SK-N-SH (cell line): ENCODE measurements around the gene DCAF12L1. TPM values are rescaled to one million over a fixed set of nuclear protein-coding genes. Genes with fewer than 3 reads are reported as not detected.

Source experiments
- CTCF ChIA-PET: fragments of 300-600, 350-600 bp; formaldehyde crosslinking; extraction: SDS; loops from one replicate; lab custom pipeline; 2021; lab: Yijun Ruan, JAX
- POLR2A ChIA-PET: fragments of 350-600 bp; sonication (Branson Sonifier 250); formaldehyde crosslinking; extraction: SDS; loops from one replicate; lab custom pipeline; 2020; ENCODE audit warnings: antibody characterized with exemption, inconsistent platforms; lab: Yijun Ruan, JAX
- DNase-seq: peaks from one replicate; pipeline ENCODE4 v3.0.0; 2012
- H2AFZ ChIP-seq: fragments of 200-600 bp; sonication (generic); 2 replicates; pipeline ENCODE4 v1.8.1; 2016; ENCODE audit warnings: antibody characterized with exemption, mild to moderate bottlenecking, low read depth
- H3F3A ChIP-seq: fragments of 200-600 bp; sonication (generic); replicated peaks from 2 replicates; pipeline ENCODE3; 2016; ENCODE audit warnings: antibody characterized with exemption, mild to moderate bottlenecking; ENCODE audit not compliant: insufficient read depth
- H3K27ac ChIP-seq, 2 experiments: fragments of 200-500 bp in 1 of 2; fragments of 200-600 bp in 1 of 2; sonication (Bioruptor generic) in 1 of 2; sonication (generic), shearing (Covaris generic) in 1 of 2; 2 replicates each; pipeline versions ENCODE4 v1.5.1 to v1.6.1; 2014 to 2016; ENCODE audit warnings: low read depth in 2 of 2, inconsistent platforms in 1 of 2, low read length in 1 of 2, mild to moderate bottlenecking in 1 of 2, mixed read lengths in 1 of 2
- H3K27me3 ChIP-seq: fragments of 200-600 bp; sonication (generic), shearing (Covaris generic); 2 replicates; pipeline ENCODE4 v1.6.1; 2016; ENCODE audit warnings: mixed run types; ENCODE audit not compliant: insufficient read depth
- H3K36me3 ChIP-seq, 2 experiments: fragments of 200-500 bp in 1 of 2; fragments of 200-600 bp in 1 of 2; sonication (Bioruptor generic) in 1 of 2; sonication (generic) in 1 of 2; replicated peaks in 1 of 2; 2 replicates each; pipeline versions ENCODE3 to v1.5.1; 2014 to 2016; ENCODE audit warnings: low read length in 1 of 2, mild to moderate bottlenecking in 1 of 2; ENCODE audit not compliant: insufficient read depth in 2 of 2, control insufficient read depth in 1 of 2
- H3K4me1 ChIP-seq, 2 experiments: fragments of 200-500 bp in 1 of 2; fragments of 200-600 bp in 1 of 2; sonication (Bioruptor generic) in 1 of 2; sonication (generic), shearing (Covaris generic) in 1 of 2; 2 replicates each; pipeline versions ENCODE4 v1.5.1 to v1.6.1; 2014 to 2016; ENCODE audit warnings: low read depth in 1 of 2, low read length in 1 of 2, mixed run types in 1 of 2; ENCODE audit not compliant: insufficient read depth in 2 of 2, control insufficient read depth in 1 of 2
- H3K4me2 ChIP-seq: fragments of 200-600 bp; sonication (generic), shearing (Covaris generic); 2 replicates; pipeline ENCODE4 v1.6.1; 2017; ENCODE audit warnings: mixed run types
- H3K4me3 ChIP-seq, 2 experiments: fragments of 200-500 bp in 1 of 2; fragments of 200-600 bp in 1 of 2; sonication (Bioruptor generic) in 1 of 2; sonication (generic), shearing (Covaris generic) in 1 of 2; 2 replicates each; pipeline versions ENCODE4 v1.5.1 to v1.8.1; 2014 to 2016; ENCODE audit warnings: low read depth in 2 of 2, inconsistent platforms in 1 of 2, low read length in 1 of 2, mild to moderate bottlenecking in 1 of 2, mixed read lengths in 1 of 2, moderate library complexity in 1 of 2
- H3K79me2 ChIP-seq: fragments of 200-600 bp; sonication (generic); 2 replicates; pipeline ENCODE4 v1.8.1; 2017; ENCODE audit warnings: mild to moderate bottlenecking; ENCODE audit not compliant: insufficient read depth
- H3K9ac ChIP-seq: fragments of 200-600 bp; sonication (generic); 2 replicates; pipeline ENCODE4 v1.6.1; 2017; ENCODE audit warnings: mixed run types
- H3K9me2 ChIP-seq: fragments of 200-600 bp; sonication (generic); 2 replicates; pipeline ENCODE4 v1.6.1; 2017; ENCODE audit warnings: mixed run types
- H3K9me3 ChIP-seq: fragments of 200-600 bp; sonication (generic); 2 replicates; pipeline ENCODE4 v1.6.1; 2017; ENCODE audit warnings: mixed run types, mild to moderate bottlenecking, moderate library complexity
- H4K20me1 ChIP-seq: fragments of 200-600 bp; sonication (generic); 2 replicates; pipeline ENCODE4 v1.6.1; 2017; ENCODE audit warnings: mild to moderate bottlenecking, mixed run types; ENCODE audit not compliant: insufficient read depth
- CHD2 ChIP-seq: fragments of 150-350 bp; IDR thresholded peaks from 2 replicates; pipeline ENCODE4 v1.6.1; 2018; ENCODE audit warnings: low read length; ENCODE audit not compliant: partially characterized antibody
- EP300 ChIP-seq, 2 experiments: IDR thresholded peaks; 2 replicates each; pipeline versions ENCODE4 v1.4.0 to v1.6.1; 2012; ENCODE audit warnings: borderline replicate concordance in 1 of 2, low read depth in 1 of 2, low read length in 1 of 2
- EZH2phosphoT487 ChIP-seq: fragments of 200-600 bp; sonication (generic); IDR thresholded peaks from 2 replicates; pipeline ENCODE4 v1.6.1; 2017; ENCODE audit warnings: low read depth, mixed run types, mild to moderate bottlenecking, antibody characterized with exemption, moderate library complexity, borderline replicate concordance
- FOSL2 ChIP-seq: IDR thresholded peaks from 2 replicates; pipeline ENCODE4 v1.4.0; 2012; ENCODE audit warnings: low read depth, mild to moderate bottlenecking, moderate library complexity, borderline replicate concordance
- FOXJ3 ChIP-seq: sonication (generic); formaldehyde crosslinking; IDR thresholded peaks from 2 replicates; pipeline ENCODE4 v1.5.1; 2020; ENCODE audit warnings: mild to moderate bottlenecking, missing genetic modification reagents
- GABPA ChIP-seq: IDR thresholded peaks from 2 replicates; pipeline ENCODE4 v1.4.0; 2012; ENCODE audit warnings: low read depth, mild to moderate bottlenecking
- GATA2 ChIP-seq: sonication (generic); formaldehyde crosslinking; IDR thresholded peaks from 2 replicates; pipeline ENCODE4 v1.5.0; 2020; ENCODE audit warnings: mild to moderate bottlenecking, missing genetic modification reagents
- JUND ChIP-seq: IDR thresholded peaks from 2 replicates; pipeline ENCODE4 v1.4.0; 2012
- MEF2A ChIP-seq: IDR thresholded peaks from 2 replicates; pipeline ENCODE4 v1.4.0; 2012; ENCODE audit warnings: low read depth, borderline replicate concordance
- MXI1 ChIP-seq: IDR thresholded peaks from 2 replicates; pipeline ENCODE4 v1.6.1; 2012; ENCODE audit warnings: mild to moderate bottlenecking, low read depth, low read length, improper control_type of control experiment
- POLR2AphosphoS5 ChIP-seq: IDR thresholded peaks from 2 replicates; pipeline ENCODE4 v1.6.1; 2012; ENCODE audit warnings: low read depth, low read length
- RCOR1 ChIP-seq: fragments of 150-350 bp; IDR thresholded peaks from 2 replicates; pipeline ENCODE4 v1.6.1; 2017; ENCODE audit warnings: antibody characterized with exemption, low read length
- RXRA ChIP-seq: IDR thresholded peaks from 2 replicates; pipeline ENCODE4 v1.4.0; 2012; ENCODE audit warnings: low read depth, mild to moderate bottlenecking, borderline replicate concordance
- SMC3 ChIP-seq: IDR thresholded peaks from 2 replicates; pipeline ENCODE4 v1.6.1; 2012; ENCODE audit warnings: low read depth, low read length, improper control_type of control experiment
- TAF1 ChIP-seq: IDR thresholded peaks from 2 replicates; pipeline ENCODE4 v1.6.1; 2012; ENCODE audit warnings: low read depth, mild to moderate bottlenecking, low read length, moderate library complexity, borderline replicate concordance
- TEAD4 ChIP-seq: IDR thresholded peaks from 2 replicates; pipeline ENCODE4 v1.4.0; 2012; ENCODE audit warnings: mild to moderate bottlenecking, borderline replicate concordance; ENCODE audit not compliant: insufficient read depth
- USF2 ChIP-seq: fragments of 150-350 bp; IDR thresholded peaks from 2 replicates; pipeline ENCODE4 v1.6.1; 2017; ENCODE audit warnings: antibody characterized with exemption, low read length, low read depth, borderline replicate concordance
- YY1 ChIP-seq: IDR thresholded peaks from 2 replicates; pipeline ENCODE4 v1.4.0; 2012; ENCODE audit warnings: low read depth, mild to moderate bottlenecking
- WGBS: methylation state at CpG from one replicate; pipeline ENCODE4 v1.1.6; 2017; ENCODE audit warnings: low lambda C conversion rate; 5-methylcytosine and 5-hydroxymethylcytosine counted together
- polyA plus RNA-seq, 3 experiments: library from polyadenylated mRNA; depleted of rRNA; stranded (reverse); fragments of >200 nt; gene quantifications; 2 replicates each; pipeline ENCODE4 v1.2.3, GENCODE V29; 2012
- TF ChIP-seq, protein P1 (sequence below): fragments of 200-600 bp; sonication (generic); IDR thresholded peaks from 2 replicates; pipeline ENCODE4 v1.6.1; 2017; ENCODE audit warnings: antibody characterized with exemption, mild to moderate bottlenecking, moderate library complexity

DCAF12L1 gene
- polyA plus RNA-seq, 1 of the 3 experiments (the other 2 are of a cell fraction): not detected

DNA sequence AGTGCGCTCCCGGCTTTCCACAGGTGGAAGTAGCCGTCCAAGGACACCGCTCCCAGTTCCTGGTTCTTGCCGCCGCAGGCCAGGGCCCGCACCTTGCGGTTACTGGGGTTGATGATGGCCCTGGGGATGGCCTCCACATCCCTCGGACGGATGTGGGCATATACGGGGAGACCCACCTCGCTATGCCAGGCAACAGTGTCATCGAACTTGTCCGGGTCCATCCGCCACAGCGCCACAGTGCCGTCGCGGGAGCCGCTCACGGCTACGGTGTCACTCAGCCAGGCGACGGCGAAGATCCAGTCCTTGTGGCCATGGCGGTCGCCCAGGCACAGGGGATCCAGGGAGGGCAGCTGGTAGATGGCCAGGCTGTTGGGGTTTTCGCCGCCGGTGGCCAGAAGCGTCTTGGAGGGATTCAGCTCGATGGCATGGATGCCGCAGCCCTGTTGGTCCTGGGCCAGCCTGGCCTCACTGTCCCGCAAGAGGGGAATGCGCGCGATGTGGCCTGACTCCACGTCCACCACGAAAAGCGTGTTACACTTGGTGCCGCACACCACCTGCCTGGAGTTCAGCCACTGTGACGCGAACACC, 795 bp downstream of the DCAF12L1 start:
- WGBS: 56% methylated on average over 20 of the region's 43 CpGs
- H3K9me2 ChIP-seq: no peaks in the 10 kb centered on the region
- CTCF ChIA-PET: no interaction called here
- H3K4me1 ChIP-seq: no peaks in the 10 kb centered on the region
- H4K20me1 ChIP-seq: no peaks in the 10 kb centered on the region
- no peak overlapping the region for H3K27ac ChIP-seq
- no peaks in the 10 kb centered on the region for H3K9me3 ChIP-seq
- no peaks in the 10 kb centered on the region for H3F3A ChIP-seq
- H2AFZ ChIP-seq: no peak overlapping the region
- no peaks in the 10 kb centered on the region for H3K79me2 ChIP-seq
- no peak overlapping the region for H3K9ac ChIP-seq
- DNase-seq: no peak
- H3K27me3 ChIP-seq: no peaks in the 10 kb centered on the region
- no peak overlapping the region for H3K4me3 ChIP-seq
- no peaks in the 10 kb centered on the region for H3K36me3 ChIP-seq
- no peak overlapping the region for H3K4me2 ChIP-seq
- no peak for TF ChIP-seq MEF2A
- TF ChIP-seq RXRA: no peak
- no peak for TF ChIP-seq USF2
- POLR2A ChIA-PET: no interaction called here

DNA sequence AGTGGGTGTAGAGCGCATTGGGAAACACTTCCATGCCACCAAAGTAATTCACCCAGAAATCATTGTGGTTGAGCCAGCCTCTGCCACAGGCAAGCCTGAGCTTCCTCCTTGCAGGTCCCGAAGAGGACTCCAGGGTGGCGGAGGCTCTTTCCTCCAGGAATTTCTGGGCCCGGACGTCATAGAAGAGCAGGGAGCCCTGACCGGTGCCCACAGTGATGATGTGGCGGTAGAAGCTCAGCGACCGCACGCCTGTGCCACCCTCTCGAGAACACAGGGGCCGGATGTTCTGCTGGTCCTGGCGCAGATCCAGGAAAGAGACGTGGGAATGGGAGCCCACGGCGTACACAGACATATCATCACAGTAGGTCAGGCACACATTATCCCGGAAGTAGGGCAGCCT, 1.3 kb downstream of the DCAF12L1 start:
- ChIA-PET POLR2A (no interaction called here), CTCF (no interaction called here)
- H3K4me1 ChIP-seq: no peaks in the 10 kb centered on the region
- no peak overlapping the region for H3K4me3 ChIP-seq
- H3K36me3 ChIP-seq: no peaks in the 10 kb centered on the region
- H3K27ac ChIP-seq: no peak overlapping the region
- H3K9me3 ChIP-seq: no peaks in the 10 kb centered on the region
- no peak for DNase-seq
- TF ChIP-seq POLR2AphosphoS5 (no peak), EP300 (IDR thresholded peaks at IDR 0.05; ENCODE audit: borderline replicate concordance in 1 of 2, low read depth in 1 of 2, low read length in 1 of 2) (no peak), RXRA (no peak), YY1 (no peak), GABPA (no peak), GATA2 (CRISPR knock-in tag) (no peak), RCOR1 (no peak), TEAD4 (no peak), FOSL2 (no peak), FOXJ3 (CRISPR knock-in tag) (no peak), EZH2phosphoT487 (no peak), MXI1 (no peak), SMC3 (no peak), TAF1 (no peak), JUND (no peak), CHD2 (no peak)
- TF ChIP-seq, protein P1, sequence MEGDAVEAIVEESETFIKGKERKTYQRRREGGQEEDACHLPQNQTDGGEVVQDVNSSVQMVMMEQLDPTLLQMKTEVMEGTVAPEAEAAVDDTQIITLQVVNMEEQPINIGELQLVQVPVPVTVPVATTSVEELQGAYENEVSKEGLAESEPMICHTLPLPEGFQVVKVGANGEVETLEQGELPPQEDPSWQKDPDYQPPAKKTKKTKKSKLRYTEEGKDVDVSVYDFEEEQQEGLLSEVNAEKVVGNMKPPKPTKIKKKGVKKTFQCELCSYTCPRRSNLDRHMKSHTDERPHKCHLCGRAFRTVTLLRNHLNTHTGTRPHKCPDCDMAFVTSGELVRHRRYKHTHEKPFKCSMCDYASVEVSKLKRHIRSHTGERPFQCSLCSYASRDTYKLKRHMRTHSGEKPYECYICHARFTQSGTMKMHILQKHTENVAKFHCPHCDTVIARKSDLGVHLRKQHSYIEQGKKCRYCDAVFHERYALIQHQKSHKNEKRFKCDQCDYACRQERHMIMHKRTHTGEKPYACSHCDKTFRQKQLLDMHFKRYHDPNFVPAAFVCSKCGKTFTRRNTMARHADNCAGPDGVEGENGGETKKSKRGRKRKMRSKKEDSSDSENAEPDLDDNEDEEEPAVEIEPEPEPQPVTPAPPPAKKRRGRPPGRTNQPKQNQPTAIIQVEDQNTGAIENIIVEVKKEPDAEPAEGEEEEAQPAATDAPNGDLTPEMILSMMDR: no peak
- no peaks in the 10 kb centered on the region for H4K20me1 ChIP-seq
- H3K9me2 ChIP-seq: no peaks in the 10 kb centered on the region
- no peak overlapping the region for H2AFZ ChIP-seq
- H3K27me3 ChIP-seq: no peaks in the 10 kb centered on the region
- WGBS: 20% methylated on average over 2 of the region's 17 CpGs
- no peaks in the 10 kb centered on the region for H3K79me2 ChIP-seq
- no peak overlapping the region for H3K4me2 ChIP-seq
- no peaks in the 10 kb centered on the region for H3F3A ChIP-seq
- no peak overlapping the region for H3K9ac ChIP-seq
